ENCODE measurements around the gene WDFY3. TPM values are rescaled to one million over a fixed set of nuclear protein-coding genes. Genes with fewer than 3 reads are reported as not detected.

Gene WDFY3
- total RNA-seq, 4 donors from 2014 or later = 103 to 141 (median 121) TPM

DNA sequence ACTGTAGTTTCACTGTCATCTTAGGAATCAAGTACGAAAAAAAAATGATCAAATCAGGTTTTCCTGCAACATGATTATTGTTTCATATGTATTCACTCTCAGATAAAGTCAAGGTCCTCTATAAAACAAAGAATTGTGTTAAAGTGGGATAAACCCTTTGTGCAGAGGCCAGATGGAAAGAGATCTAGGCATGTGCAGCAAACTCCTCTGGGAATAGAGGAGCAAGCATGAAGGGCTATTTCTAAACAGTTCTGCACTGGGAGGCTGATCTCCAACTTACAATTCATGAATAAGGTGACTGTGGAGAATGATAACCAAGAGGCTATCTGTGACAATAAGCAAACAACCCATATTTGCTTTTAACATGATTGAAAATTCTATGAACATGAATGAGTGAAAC lies 2.4 kb upstream of the WDFY3 start:
- no peak for TF ChIP-seq POLR2A (IDR thresholded peaks at IDR 0.05)
- TF ChIP-seq, protein P1, sequence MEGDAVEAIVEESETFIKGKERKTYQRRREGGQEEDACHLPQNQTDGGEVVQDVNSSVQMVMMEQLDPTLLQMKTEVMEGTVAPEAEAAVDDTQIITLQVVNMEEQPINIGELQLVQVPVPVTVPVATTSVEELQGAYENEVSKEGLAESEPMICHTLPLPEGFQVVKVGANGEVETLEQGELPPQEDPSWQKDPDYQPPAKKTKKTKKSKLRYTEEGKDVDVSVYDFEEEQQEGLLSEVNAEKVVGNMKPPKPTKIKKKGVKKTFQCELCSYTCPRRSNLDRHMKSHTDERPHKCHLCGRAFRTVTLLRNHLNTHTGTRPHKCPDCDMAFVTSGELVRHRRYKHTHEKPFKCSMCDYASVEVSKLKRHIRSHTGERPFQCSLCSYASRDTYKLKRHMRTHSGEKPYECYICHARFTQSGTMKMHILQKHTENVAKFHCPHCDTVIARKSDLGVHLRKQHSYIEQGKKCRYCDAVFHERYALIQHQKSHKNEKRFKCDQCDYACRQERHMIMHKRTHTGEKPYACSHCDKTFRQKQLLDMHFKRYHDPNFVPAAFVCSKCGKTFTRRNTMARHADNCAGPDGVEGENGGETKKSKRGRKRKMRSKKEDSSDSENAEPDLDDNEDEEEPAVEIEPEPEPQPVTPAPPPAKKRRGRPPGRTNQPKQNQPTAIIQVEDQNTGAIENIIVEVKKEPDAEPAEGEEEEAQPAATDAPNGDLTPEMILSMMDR (IDR thresholded peaks at IDR 0.05) = no peak
- DNase-seq = no peak
- H3K27me3 ChIP-seq = no peaks in the 10 kb centered on the region
- intact Hi-C loops (cut with DNase I) = no loop called here
- H3K4me1 ChIP-seq = peaks cover 14 to 17% of the 10 kb centered on the region in 2 donors
- no peaks in the 10 kb centered on the region for H3K9me3 ChIP-seq
- H3K36me3 ChIP-seq = no peaks in the 10 kb centered on the region
- no peak overlapping the region for H3K27ac ChIP-seq
- WGBS, 2 donors = 87 to 90% methylated on average over 1 of the region's 1 CpG
- H3K4me3 ChIP-seq (replicated peaks in 1 of 3) = no peak overlapping the region

DNA sequence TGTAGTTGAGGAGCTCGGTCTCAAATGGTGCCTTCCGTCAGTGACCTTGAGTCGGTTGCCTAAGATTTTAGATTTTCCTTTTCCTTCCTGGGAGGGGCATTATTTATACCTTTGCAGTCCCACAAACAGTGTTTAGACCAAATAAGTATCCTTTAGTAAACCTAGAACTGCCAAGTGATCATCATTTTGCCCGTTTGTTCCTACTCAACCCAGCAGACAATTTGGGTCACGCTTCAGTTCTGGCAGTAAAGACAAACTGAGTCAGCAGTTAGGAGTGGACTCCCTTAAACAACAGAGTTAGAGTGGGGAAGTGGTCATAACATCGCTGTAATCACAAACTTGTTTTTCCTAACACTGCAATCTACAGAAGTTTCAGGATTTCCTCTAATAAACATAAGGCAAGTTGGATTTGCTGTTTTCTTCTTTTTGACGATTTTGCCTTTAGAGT lies 777 bp upstream of the WDFY3 start:
- Histone ChIP-seq H3K27ac (peak overlapping the region; percentile 78 to 95 (median 94)), H3K4me3 (replicated peaks in 1 of 3) (peak overlapping the region; percentile 37 to 98 (median 78)), H3K9me3 (no peaks in the 10 kb centered on the region), H3K36me3 (no peaks in the 10 kb centered on the region), H3K4me1 (peaks cover 15 to 17% of the 10 kb centered on the region in 2 donors), H3K27me3 (no peaks in the 10 kb centered on the region)
- TF ChIP-seq POLR2A (IDR thresholded peaks at IDR 0.05) = peak in 1 of 2 donors; percentile 61
- TF ChIP-seq, protein P1 (IDR thresholded peaks at IDR 0.05) = no peak
- WGBS, 2 donors = 3 to 6% methylated on average over 7 of the region's 7 CpGs
- intact Hi-C loops (cut with DNase I) = no loop called here
- DNase-seq = no peak

- H3K27me3 ChIP-seq = no peaks in the 10 kb centered on the region
- intact Hi-C loops (cut with DNase I) = no loop called here
- no peak for TF ChIP-seq POLR2A (IDR thresholded peaks at IDR 0.05)
- TF ChIP-seq, protein P1 (IDR thresholded peaks at IDR 0.05) = peak in 3 of 6 experiments; percentile 12 to 31 (median 23)
- H3K27ac ChIP-seq = peak overlapping the region; percentile 78 to 95 (median 94)
- H3K9me3 ChIP-seq = no peaks in the 10 kb centered on the region
- peak; percentile 72 to 74 for DNase-seq
- H3K36me3 ChIP-seq = no peaks in the 10 kb centered on the region
- WGBS, 2 donors = 2 to 4% methylated on average over 9 to 13 of the region's 98 CpGs
- peak overlapping the region; percentile 78 to 98 (median 89) for H3K4me3 ChIP-seq (replicated peaks in 1 of 3)
- peaks cover 15 to 17% of the 10 kb centered on the region in 2 donors for H3K4me1 ChIP-seq
Observed at GRCh38 chr4:84965553-84966381, 723 bp downstream of the WDFY3 start.

GRCh38 chr4:84964995-84965552 lies 1.4 kb downstream of the WDFY3 start:
- no peaks in the 10 kb centered on the region for H3K9me3 ChIP-seq
- no peak for DNase-seq
- intact Hi-C loops (cut with DNase I) = no loop called here
- TF ChIP-seq, protein P1 (IDR thresholded peaks at IDR 0.05) = no peak
- no peak for TF ChIP-seq POLR2A (IDR thresholded peaks at IDR 0.05)
- peak overlapping the region in 1 of 3 donors; percentile 94 for H3K27ac ChIP-seq
- H3K4me3 ChIP-seq (replicated peaks in 1 of 3) = peak overlapping the region; percentile 78 to 98 (median 89)
- peaks cover 15 to 17% of the 10 kb centered on the region in 2 donors for H3K4me1 ChIP-seq
- no peaks in the 10 kb centered on the region for H3K36me3 ChIP-seq
- 51% methylated on average over 6 of the region's 6 CpGs for WGBS, 2 donors
- H3K27me3 ChIP-seq = no peaks in the 10 kb centered on the region

GRCh38 chr4:84962102-84962501 lies 4.4 kb downstream of the WDFY3 start:
- H3K9me3 ChIP-seq = no peaks in the 10 kb centered on the region
- no peak overlapping the region for H3K4me3 ChIP-seq (replicated peaks in 1 of 3)
- intact Hi-C loops (cut with DNase I) = no loop called here
- H3K4me1 ChIP-seq = peaks cover 11 to 24% of the 10 kb centered on the region in 2 donors
- no peaks in the 10 kb centered on the region for H3K27me3 ChIP-seq
- no peak overlapping the region for H3K27ac ChIP-seq
- TF ChIP-seq, protein P1 (IDR thresholded peaks at IDR 0.05) = no peak
- no peak for TF ChIP-seq POLR2A (IDR thresholded peaks at IDR 0.05)
- H3K36me3 ChIP-seq = no peaks in the 10 kb centered on the region
- WGBS, 2 donors = 91 to 92% methylated on average over 5 of the region's 5 CpGs
- DNase-seq = no peak
